ENCODE measurements around the gene ARL16.

The ARL16 gene

DNA sequence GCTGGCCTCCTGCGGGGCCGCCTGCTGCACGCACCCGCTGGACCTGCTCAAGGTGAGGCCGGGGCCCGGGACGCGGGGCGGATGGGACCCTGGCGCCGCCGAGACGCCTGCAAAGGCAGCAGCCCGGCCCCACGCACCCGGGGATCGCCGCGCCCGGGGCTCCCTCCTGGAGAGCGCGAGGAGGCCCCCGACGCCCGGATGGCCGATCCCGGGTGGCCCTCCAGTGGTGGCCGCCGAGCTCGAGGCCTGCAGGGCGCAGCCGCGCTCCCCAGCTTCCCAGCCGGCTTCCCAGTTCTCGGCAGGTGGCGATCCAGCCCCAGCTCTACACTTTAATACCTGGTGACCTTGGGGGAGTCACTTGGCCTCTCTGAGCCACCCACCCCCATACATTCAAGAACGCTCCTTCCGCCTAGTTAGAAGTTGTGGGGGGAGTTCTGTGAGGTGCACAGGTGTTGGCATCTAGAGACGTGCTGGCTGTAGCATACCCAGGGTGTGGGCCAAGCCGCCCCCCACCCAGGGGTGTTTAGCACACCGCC lies 28.9 kb upstream of the ARL16 start:
- no peak for DNase-seq

DNA sequence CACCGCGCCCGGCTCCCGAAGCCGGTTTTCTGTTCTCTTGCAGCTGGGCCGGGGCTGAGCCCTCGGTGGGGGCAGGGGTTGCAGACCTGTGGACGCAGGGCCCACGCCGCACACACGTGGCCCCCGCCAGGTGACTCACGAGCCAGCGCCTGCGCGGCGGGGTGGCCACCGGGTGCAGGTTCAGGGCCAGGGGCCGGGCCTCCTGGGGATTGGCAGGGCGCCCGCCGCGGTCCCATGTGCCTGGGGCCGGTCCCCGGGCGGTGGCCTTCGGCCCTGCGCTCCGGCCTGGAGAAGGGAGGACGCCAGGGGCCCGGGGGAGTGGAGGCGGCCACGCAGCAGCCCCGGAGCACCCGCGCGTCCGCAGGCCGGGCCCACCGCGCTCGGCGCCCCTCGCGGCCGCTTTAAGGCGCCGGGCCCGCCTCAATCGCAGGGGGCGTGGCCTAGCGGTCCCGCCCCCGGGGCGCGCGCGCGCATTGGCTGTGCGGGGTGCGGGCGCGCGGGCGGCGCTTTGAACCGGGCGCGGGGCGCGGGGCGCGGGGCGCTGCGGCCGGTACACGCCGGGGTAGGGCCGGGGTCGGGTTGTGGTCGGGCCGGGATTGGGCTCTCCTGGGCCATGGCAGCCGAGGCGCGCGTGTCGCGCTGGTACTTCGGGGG lies 28.3 kb upstream of the ARL16 start, which contains the start of gene SLC25A10:
TSS of gene SLC25A10 (plus strand) at position 471 of the 654 bp plus-strand sequence. CDS start at position 614, 143 bp downstream.
- DNase-seq = peak; percentile 80

DNA sequence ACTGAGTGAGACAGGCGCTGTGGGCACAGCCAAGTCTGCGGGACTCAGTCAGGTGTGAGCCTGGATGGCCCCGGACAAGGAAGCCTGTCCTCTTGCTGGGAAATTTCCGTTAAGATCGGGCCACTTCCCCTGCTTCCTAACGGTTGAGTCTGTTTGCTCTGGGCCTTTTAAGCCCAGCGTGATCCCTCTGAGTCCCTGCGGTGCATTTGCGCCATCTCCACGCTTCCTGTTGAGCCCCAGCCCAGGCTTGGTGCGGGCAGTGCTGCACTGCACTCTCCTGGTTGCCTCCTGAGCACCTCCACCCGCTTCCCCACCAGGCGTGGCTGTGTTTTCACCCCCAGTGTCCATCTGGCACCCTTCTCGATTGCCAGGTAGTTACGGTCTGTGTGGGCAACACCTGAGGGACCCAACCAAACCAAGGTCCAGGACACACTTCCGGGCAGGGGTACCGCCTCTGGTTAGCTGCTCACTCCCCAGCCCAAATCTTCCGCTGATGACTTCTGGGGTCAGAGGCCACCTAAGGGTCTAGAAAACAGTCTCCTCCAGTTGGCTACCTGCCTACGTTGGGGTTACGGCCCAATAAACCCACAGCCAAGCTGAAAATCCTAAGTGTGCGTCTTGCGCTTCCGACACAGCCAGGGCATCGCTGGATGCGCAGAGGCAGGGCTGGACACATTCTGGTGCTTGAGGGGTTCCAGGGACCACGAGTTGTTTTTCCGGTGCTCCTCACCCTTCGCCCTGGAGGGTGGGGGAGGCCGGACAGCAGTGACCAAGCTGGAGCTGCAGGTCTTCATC lies 27.1 kb upstream of the ARL16 start:
- DNase-seq = peak; percentile 17

DNA sequence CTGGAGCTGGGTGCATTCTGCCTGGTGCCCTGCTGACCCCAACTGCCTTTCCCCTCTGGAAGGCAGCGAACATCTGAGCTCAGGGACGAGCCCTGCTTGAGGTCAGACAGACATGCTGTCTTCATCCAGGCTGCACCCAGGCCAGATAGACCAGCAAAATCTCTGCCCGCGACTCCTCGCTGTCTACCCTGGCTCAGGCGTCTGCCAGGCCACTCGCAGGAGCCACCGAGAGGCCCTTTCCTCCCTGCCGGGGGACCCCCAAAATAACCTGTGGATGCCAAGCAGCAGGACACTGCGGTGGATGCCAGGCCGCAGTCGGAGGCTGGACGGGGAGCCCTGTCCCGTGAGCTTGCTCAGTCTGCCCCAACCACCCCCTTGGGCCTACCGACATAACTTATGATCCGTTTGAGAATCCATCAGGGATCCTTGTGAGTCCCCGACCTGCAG lies 25.2 kb upstream of the ARL16 start:
- no peak for DNase-seq

DNA sequence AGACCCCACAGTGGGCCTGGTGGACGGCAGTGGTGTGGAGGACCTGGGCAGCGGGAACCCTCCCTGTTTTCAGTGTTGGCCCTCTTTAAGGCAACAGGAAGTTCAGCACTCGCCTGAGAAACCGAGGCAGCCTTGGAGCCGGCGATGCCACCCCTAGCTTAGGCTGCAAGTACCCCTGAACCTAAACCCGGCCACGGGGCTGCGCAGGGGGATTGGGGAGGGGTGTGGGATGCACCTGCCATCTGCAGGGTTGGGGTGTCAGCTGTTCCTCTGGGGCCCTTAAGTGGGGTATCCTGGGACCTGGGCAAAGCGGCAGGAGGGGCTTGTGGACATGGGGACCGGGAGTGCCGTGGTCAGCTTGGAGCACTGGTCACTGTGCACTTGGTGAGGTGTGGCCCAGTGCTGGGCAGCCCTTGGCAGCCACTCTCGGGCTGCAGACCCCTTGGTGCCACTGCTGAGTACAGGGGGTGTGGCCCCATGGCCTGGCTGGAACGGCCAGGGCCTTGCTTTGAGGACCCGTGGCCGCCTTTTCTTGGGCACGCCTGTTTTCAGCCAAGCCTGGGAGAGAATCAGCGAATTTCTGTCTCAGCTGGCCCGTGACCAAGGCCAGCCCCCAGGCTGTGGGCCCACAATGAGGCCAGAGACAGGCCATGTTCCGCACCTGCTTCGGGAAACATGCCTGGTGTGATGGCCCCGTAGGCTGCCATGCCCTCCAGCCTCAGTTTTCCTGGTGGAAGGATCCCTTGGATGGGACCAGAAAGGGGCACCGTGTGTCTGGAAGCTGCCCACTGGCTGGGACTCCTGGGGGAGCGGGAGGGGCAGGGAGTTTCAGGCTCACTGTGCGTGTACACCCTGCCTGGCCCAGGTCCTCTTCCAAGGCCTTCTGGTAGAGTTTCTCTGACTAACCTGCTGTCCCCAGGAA lies 24.4 kb upstream of the ARL16 start:
- peak; percentile 15 for DNase-seq

DNA sequence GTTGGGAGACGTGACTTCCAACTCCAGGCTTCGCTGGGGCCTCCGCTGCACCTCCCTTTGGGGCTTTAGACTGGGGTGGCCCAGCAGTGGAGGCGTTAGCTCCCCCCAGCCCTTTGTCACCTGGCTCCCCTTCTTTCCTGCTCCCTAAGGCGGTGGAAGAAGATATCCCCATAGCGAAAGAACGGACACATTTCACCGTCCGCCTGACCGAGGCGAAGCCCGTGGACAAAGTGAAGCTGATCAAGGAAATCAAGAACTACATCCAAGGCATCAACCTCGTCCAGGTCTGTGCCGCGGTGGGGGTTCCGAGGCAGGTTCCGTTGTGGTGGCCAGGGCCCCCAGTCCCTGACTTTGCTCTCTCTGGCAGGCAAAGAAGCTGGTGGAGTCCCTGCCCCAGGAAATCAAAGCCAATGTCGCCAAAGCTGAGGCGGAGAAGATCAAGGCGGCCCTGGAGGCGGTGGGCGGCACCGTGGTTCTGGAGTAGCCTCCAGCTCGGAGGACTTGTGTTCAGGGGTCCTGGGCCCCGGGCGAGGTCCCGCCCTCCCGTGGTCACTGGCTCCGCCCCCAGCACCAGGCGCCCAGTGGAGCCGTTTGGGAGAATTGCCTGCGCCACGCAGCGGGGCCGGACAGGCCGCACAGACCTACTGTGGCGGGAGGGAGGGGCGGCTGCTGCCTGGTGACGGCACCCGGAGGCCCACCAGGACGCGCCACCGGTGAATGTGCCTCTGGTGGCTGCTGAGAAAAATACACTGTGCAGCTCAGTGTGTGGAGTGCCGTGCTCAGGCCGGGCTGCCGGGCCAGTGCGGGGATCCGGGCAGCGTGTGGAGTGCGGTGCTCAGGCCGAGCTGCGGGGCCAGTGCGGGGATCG lies 23.4 kb upstream of the ARL16 start:
- peak; percentile 16 for DNase-seq

DNA sequence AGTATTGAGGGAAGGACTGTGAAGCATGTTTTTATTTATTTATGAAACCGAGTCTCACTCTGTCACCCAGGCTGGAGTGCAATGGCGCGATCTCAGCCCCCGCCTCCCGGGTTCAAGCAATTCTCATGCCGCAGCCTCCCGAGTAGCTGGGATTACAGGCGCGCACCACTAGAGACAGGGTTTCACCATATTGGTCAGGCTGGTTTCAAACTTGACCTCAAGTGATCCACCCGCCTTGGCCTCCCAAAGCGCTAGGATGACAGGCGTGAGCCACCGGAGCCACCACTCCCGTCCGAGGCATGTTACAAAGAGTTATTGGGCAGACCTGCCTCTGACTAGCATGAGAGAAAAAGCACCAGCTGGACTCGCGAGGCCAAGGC lies 22.6 kb upstream of the ARL16 start:
- no peak for DNase-seq

DNA sequence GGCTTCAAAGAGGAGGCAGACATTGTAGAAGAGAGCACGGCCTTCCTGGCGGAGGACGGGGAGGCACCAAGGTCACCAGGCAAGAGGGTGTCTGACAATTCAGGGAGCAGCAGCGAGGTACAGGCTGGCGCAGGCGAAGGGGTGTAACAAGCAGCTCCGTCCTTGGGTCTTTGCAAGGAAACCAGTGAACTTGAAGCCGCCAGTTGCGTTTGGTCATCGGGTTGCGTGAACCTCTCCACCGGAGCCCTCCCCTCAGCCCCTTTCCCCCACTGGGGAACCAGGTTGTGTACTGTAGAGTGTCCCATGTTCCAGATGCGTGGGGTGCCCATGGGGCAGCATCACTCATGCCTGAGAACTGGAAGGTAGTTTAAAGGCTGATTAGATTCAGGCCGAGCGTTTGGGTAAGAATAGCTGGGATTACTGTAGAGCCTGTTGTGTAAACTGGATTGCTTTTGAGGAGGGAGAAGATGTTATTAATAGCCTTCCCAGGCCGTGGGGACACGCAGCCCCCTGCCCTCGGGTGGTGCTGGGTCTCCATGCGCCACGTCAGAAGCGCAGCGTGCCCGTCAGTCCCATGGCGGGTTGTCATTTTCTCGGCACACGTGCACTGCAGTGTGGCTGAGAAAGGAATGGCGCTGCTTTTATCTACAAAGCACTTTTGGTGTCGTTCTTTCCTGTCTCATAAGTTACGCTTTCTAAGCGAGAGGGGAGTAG lies 22.1 kb upstream of the ARL16 start:
- no peak for DNase-seq

DNA sequence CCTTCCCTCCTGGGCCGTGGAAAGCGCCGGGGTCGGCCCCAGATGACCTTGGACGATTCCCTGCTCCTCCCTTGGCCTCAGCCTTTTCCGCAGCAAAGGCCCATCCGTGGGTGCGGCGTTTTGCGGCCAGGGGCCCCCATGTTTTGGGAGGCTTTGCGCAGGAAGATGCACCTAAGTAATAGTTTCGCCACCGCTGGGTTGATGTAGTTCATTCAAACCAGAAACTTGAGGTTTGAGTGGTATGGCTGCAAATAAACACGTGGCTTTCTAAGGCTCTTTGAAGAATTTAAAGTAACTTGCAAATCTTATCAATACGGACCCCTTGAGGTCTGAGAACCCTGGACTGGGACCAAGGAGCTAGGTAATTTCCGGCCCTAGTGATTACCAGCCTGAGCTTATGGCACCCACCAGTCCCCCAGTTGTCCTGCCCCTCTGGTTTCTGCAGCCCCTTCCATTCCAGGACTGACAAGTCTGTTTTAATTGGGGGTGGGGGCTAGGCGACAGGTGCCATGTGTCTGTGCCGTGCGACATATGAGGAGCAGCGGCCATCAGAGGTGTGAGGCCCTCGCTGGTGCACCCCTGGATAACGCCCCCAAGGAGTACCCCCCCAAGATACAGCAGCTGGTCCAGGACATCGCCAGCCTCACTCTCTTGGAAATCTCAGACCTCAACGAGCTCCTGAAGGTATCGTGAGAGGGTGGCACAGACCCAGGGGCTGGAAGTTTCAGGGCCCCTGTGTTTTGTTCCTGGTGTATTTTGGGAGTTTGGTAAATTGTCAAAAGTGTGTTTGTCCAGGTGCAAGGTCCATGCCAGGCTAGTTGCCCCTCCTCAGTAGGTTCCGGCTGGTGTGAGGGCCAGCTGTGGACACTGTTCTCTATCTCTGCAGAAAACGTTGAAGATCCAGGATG lies 20.4 kb upstream of the ARL16 start:
- no peak for DNase-seq

DNA sequence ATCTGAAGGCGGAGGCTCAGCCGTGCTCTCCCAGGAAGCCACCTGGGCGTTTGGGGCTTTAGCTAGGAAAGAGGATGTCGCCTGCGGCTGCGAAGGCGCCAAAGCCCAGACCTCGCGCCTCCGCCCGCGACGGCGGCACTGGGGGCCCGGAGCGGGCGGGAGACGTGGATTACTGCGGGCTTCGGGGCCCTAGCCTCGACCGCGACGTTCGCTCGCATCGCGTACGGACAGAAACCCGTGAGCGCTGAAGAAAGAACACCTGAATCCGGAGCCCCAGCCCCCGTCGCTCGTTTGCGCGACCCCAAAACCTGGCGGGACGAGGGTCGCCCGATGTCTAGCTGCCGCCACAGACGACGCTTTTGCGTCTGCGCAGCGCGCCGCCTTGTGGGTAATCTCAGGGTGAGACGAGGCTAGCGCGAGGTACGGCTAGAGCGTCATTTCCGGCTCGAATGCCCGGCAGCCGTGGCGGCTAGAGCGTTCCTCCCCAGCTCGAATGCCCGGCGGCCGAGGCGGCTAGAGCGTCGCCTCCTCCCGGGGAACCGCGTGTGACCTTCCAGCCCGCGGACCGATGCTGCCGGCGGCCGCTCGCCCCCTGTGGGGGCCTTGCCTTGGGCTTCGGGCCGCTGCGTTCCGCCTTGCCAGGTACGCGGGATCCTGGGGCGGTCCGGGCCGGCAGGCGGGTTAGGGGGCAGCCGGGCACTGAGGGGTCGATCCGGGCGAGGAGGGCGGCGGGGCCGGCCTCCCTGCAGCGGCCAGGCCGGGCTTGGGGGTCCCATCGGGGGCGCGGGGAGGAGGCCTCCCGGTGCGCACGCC lies 19.5 kb upstream of the ARL16 start, which contains the start of gene MRPL12:
TSS of gene MRPL12 (plus strand) at position 434 of the 813 bp plus-strand sequence. CDS start at position 569, 135 bp downstream.
- DNase-seq = peak; percentile 88

DNA sequence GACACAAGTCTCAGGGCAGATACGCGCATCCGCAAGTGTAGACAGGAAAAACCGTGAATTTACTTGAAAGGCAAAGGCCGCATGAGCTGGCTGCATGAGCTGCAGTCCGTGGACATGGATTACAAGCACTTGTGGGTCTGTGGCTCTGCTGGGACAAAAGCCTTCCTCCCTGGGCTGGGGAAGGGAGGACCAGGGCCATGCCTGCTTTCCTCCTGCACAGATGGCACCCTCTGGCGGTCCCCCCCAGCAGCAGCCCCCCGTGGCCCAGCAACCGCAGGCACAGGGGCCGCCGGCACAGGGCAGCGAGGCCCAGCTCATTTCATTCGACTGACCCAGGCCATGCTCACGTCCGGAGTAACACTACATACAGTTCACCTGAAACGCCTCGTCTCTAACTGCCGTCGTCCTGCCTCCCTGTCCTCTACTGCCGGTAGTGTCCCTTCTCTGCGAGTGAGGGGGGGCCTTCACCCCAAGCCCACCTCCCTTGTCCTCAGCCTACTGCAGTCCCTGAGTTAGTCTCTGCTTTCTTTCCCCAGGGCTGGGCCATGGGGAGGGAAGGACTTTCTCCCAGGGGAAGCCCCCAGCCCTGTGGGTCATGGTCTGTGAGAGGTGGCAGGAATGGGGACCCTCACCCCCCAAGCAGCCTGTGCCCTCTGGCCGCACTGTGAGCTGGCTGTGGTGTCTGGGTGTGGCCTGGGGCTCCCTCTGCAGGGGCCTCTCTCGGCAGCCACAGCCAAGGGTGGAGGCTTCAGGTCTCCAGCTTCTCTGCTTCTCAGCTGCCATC lies 17.9 kb upstream of the ARL16 start:
- DNase-seq = no peak

DNA sequence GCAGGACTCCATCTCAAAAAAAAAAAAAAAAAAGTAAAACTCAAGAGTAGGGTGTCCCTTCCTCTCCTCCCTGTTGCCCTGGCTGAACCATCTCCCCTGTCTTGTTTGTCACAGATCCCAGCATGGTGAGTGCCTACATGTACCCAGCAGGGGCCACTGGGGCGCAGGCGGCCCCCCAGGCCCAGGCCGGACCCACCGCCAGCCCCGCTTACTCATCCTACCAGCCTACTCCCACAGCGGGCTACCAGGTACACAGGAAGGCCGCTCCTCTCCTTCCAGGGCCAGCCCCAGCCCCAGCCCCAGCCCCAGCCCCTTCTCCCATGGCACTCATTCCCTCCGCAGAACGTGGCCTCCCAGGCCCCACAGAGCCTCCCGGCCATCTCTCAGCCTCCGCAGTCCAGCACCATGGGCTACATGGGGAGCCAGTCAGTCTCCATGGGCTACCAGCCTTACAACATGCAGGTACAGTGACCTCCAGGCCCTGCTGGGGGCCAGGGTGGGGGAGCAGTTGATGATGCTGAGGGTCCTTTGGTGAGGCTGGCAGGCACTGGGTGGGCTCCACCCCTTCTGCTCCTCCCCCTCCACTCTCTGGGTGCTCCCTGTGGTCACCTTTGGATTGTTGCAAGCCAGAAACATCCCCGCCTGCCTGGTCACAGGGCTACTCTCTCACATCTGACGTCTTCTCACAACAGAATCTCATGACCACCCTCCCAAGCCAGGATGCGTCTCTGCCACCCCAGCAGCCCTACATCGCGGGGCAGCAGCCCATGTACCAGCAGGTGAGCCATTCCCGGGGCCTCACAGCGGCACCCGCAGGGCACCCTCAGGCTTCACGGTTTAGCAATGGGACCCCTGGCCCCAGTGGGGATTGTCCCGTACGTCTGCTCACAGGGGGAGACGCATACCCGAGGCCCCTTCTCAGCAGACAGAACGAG lies 17.0 kb upstream of the ARL16 start:
- DNase-seq = no peak

DNA sequence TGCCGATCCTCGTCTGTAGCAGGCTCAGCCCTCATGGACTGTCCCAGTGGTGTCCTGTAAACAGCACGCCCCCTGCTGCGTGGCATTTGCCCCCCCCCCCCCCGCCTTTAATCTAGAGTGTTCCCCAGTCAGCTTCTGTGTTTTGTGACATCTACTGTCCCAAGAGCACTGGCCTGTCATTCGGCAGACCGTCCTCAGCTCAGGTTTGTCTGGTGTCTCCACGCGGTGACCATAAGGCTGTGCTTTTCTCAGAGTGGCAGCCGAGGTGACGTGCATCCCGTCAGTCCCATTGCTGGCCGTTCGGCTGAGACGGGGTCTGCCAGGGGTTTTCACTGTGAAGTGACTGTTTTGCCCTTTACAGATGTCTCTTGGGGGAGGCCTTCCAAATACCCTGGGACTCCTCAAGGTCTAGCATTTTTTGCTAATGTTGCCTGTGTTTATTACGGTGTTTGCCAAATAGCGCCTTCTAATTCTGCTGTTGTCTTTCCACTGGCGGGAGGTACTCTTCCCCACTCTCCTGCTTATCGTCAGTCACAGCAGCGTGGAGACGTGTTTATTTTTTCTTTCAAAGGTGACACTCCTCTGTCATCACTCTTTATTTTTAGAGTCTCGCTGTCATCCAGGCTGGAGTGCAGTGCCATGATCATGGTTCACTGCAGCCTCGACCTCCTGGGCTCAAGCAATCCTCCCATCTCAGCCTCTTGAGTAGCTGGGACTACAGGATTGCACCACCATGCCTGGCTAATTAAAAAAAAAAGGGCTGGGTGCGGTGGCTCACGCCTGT lies 13.9 kb upstream of the ARL16 start:
- DNase-seq = no peak

DNA sequence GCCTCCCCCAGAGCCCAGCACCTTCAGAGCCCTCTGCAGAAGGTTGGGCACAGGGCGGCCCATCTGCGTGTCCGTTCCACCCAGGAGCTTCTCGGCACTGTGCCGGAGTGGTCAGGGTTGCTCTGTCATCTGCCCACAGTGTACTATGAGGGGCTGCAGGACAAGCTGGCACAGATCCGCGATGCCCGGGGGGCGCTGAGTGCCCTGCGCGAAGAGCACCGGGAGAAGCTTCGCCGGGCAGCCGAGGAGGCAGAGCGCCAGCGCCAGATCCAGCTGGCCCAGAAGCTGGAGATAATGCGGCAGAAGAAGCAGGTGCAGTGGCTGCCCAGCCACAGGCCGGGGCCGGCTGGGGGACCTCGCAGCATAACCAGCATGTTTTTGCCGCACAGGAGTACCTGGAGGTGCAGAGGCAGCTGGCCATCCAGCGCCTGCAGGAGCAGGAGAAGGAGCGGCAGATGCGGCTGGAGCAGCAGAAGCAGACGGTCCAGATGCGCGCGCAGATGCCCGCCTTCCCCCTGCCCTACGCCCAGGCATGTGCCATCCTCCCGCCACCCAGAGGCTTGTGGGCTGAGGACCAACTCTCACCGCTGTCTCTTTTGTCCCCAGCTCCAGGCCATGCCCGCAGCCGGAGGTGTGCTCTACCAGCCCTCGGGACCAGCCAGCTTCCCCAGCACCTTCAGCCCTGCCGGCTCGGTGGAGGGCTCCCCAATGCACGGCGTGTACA lies 12.8 kb upstream of the ARL16 start:
- DNase-seq = no peak

DNA sequence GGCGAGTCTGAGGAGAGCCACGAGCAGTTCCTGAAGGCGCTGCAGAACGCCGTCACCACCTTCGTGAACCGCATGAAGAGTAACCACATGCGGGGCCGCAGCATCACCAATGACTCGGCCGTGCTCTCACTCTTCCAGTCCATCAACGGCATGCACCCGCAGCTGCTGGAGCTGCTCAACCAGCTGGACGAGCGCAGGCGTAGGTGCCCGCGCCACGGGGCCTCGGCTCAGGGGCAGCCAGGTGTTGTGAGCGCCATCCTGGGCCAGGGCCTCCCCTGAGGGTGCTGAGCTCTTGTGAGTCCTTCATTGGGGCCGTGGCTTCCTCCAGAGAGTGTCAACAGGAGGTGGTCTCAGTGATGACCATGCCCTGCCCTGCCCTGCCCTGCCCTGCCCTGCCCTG lies 12.2 kb upstream of the ARL16 start:
- no peak for DNase-seq

DNA sequence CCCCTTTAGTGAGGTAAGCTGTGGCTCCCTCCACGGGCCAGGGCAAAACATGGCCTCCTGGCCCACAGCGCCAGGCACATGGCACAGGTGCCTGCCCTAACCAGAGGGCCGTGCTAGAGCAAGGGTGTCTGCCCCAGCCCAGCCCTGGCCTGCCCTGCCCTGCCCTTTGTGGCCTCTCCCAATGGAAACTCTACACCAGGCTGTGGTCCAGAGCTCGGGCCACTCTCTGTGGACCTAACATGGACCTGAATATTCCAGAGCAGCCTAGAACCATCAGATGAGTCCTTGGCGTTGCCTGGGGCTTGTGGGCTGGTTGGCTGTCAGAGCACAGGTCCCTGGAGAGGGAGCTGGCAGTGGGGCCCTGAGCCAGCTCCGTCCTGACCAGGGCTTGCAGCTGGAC lies 11.6 kb upstream of the ARL16 start:
- no peak for DNase-seq

Measured in activated CD8-positive, alpha-beta memory T cell treated with anti-CD3 and anti-CD28 coated beads, Interleukin-2, amount 50 U/mL, for 4 hours (primary cell).